ENCODE results near the gene TDRD7. TPM values are rescaled to one million over a fixed set of nuclear protein-coding genes. Genes with fewer than 3 reads are reported as not detected.
A peak's percentile ranks its signal among the peaks of the same experiment; 100 is the strongest.

The TDRD7 gene
- total and polyA plus RNA-seq, 2 donors (not counting 1 experiment from before 2014, with no cell fraction given), result 11.5 to 19.7 TPM

DNA sequence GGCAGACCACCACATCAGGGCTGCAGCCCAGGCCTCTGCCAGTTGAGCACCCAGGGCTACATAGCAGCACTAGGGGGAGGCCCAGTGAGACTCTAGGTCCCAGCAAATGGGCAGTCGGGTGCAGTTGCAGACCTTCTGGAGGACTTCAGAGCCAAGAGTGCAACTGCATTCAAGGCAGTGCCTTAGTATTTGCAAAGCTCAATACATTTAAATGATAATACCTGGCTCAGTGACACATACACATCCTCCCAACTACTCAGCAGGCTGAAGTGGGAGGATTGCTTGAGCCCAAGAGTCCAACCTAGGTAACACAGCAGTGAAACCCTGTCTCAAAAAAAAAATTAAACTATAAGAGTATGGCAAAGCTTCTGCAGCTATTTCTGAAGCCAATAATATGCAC lies 51.0 kb downstream of the TDRD7 start:
- ATAC-seq (ENCODE audit: low read depth) (no peak), DNase-seq (no peak)
- H3K27ac ChIP-seq (ENCODE audit: low read length in 2 of 2), result no peak overlapping the region
- no peaks in the 10 kb centered on the region for H3K79me2 ChIP-seq (ENCODE audit: control insufficient read depth, insufficient read depth, low read length)
- intact Hi-C loops (cut with micrococcal nuclease), result no loop called here
- no peaks in the 10 kb centered on the region for H3K9me3 ChIP-seq (ENCODE audit: control extremely low read depth in 1 of 3, control insufficient read depth in 2 of 3, insufficient read depth in 1 of 3, low read length in 2 of 3)
- TF ChIP-seq, protein P1, sequence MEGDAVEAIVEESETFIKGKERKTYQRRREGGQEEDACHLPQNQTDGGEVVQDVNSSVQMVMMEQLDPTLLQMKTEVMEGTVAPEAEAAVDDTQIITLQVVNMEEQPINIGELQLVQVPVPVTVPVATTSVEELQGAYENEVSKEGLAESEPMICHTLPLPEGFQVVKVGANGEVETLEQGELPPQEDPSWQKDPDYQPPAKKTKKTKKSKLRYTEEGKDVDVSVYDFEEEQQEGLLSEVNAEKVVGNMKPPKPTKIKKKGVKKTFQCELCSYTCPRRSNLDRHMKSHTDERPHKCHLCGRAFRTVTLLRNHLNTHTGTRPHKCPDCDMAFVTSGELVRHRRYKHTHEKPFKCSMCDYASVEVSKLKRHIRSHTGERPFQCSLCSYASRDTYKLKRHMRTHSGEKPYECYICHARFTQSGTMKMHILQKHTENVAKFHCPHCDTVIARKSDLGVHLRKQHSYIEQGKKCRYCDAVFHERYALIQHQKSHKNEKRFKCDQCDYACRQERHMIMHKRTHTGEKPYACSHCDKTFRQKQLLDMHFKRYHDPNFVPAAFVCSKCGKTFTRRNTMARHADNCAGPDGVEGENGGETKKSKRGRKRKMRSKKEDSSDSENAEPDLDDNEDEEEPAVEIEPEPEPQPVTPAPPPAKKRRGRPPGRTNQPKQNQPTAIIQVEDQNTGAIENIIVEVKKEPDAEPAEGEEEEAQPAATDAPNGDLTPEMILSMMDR (IDR thresholded peaks at IDR 0.05), result no peak
- no peak for TF ChIP-seq EZH2 (IDR thresholded peaks at IDR 0.05; ENCODE audit: borderline replicate concordance, insufficient read depth, low read depth, low read length, poor library complexity, severe bottlenecking)
- Mint-ChIP-seq H3K27me3 (no peaks in the 10 kb centered on the region), H3K27ac (no peak overlapping the region), H3K9me3 (ENCODE audit: insufficient read depth) (no peaks in the 10 kb centered on the region), H3K4me3 (no peak overlapping the region), H3K4me1 (no peaks in the 10 kb centered on the region)
- ChIA-PET POLR2A (no interaction called here), CTCF (interaction anchor here (0.7 kb wide), 2 partner anchors 29 to 236 kb away, joined by 3 to 4 read pairs; no protein-coding TSS in a partner anchor)
- H3K9ac ChIP-seq (ENCODE audit: low read length), result no peak overlapping the region
- H3K27me3 ChIP-seq (replicated peaks in 1 of 4; ENCODE audit: control extremely low read depth in 1 of 4, control insufficient read depth in 3 of 4, insufficient read depth in 4 of 4, low read length in 3 of 4), result no peaks in the 10 kb centered on the region
- no peak overlapping the region for H3K4me2 ChIP-seq (replicated peaks; ENCODE audit: low read depth, low read length, poor library complexity, severe bottlenecking)
- WGBS (ENCODE audit: insufficient coverage), result 100% methylated on average over 1 of the region's 1 CpG
- peaks cover 0 to 31% of the 10 kb centered on the region in 2 experiments for H3K36me3 ChIP-seq (replicated peaks in 1 of 2; ENCODE audit: control extremely low read depth in 1 of 2, control insufficient read depth in 1 of 2, extremely low read depth in 1 of 2, insufficient read depth in 2 of 2, low read length in 1 of 2)
- H3K4me1 ChIP-seq (ENCODE audit: control insufficient read depth in 2 of 2, insufficient read depth in 2 of 2, low read length in 2 of 2), result no peaks in the 10 kb centered on the region
- no peak overlapping the region for H3K4me3 ChIP-seq (ENCODE audit: control extremely low read depth in 1 of 5, extremely low read depth in 1 of 5, insufficient read depth in 1 of 5, low read depth in 2 of 5, low read length in 4 of 5)
- H4K20me1 ChIP-seq (ENCODE audit: control insufficient read depth, insufficient read depth, low read length, poor library complexity, severe bottlenecking), result no peaks in the 10 kb centered on the region
- H2AFZ ChIP-seq (ENCODE audit: insufficient read depth, low read depth, low read length, poor library complexity, severe bottlenecking), result no peak overlapping the region

GRCh38 chr9:97468658-97469448 lies 57.0 kb downstream of the TDRD7 start:
- H2AFZ ChIP-seq (ENCODE audit: insufficient read depth, low read depth, low read length, poor library complexity, severe bottlenecking), result no peak overlapping the region
- no peaks in the 10 kb centered on the region for H4K20me1 ChIP-seq (ENCODE audit: control insufficient read depth, insufficient read depth, low read length, poor library complexity, severe bottlenecking)
- H3K4me1 ChIP-seq (ENCODE audit: control insufficient read depth in 2 of 2, insufficient read depth in 2 of 2, low read length in 2 of 2), result no peaks in the 10 kb centered on the region
- Mint-ChIP-seq H3K27ac (no peak overlapping the region), H3K27me3 (no peaks in the 10 kb centered on the region), H3K4me3 (no peak overlapping the region), H3K4me1 (no peaks in the 10 kb centered on the region), H3K9me3 (ENCODE audit: insufficient read depth) (no peaks in the 10 kb centered on the region)
- no peak overlapping the region for H3K4me3 ChIP-seq (ENCODE audit: control extremely low read depth in 1 of 5, extremely low read depth in 1 of 5, insufficient read depth in 1 of 5, low read depth in 2 of 5, low read length in 4 of 5)
- H3K27me3 ChIP-seq (replicated peaks in 1 of 4; ENCODE audit: control extremely low read depth in 1 of 4, control insufficient read depth in 3 of 4, insufficient read depth in 4 of 4, low read length in 3 of 4), result no peaks in the 10 kb centered on the region
- no peak for TF ChIP-seq EZH2 (IDR thresholded peaks at IDR 0.05; ENCODE audit: borderline replicate concordance, insufficient read depth, low read depth, low read length, poor library complexity, severe bottlenecking)
- TF ChIP-seq, protein P1 (IDR thresholded peaks at IDR 0.05), result peak; percentile 30
- POLR2A ChIA-PET, result no interaction called here
- H3K4me2 ChIP-seq (replicated peaks; ENCODE audit: low read depth, low read length, poor library complexity, severe bottlenecking), result no peak overlapping the region
- peak; percentile 30 for DNase-seq
- intact Hi-C loops (cut with micrococcal nuclease), result loop anchor here (1.0 kb wide), 2 partner anchors 130 to 146 kb away; no protein-coding TSS in a partner anchor
- WGBS (ENCODE audit: insufficient coverage), result 96% methylated on average over 3 of the region's 4 CpGs
- no peaks in the 10 kb centered on the region for H3K9me3 ChIP-seq (ENCODE audit: control extremely low read depth in 1 of 3, control insufficient read depth in 2 of 3, insufficient read depth in 1 of 3, low read length in 2 of 3)
- no peaks in the 10 kb centered on the region for H3K79me2 ChIP-seq (ENCODE audit: control insufficient read depth, insufficient read depth, low read length)
- ATAC-seq (ENCODE audit: low read depth), result peak; percentile 47
- peaks cover 4 to 39% of the 10 kb centered on the region in 2 experiments for H3K36me3 ChIP-seq (replicated peaks in 1 of 2; ENCODE audit: control extremely low read depth in 1 of 2, control insufficient read depth in 1 of 2, extremely low read depth in 1 of 2, insufficient read depth in 2 of 2, low read length in 1 of 2)
- no peak overlapping the region for H3K27ac ChIP-seq (ENCODE audit: low read length in 2 of 2)
- H3K9ac ChIP-seq (ENCODE audit: low read length), result no peak overlapping the region
- CTCF ChIA-PET, result interaction anchor here (0.5 to 5.8 kb wide), 11 partner anchors 20 to 148 kb away, joined by 3 to 81 read pairs (median 4); partner anchors contain the start of gene TDRD7

All from B cell (primary cell).